ENCODE measurements around the gene MYLK3.

GRCh38 chr16:46748775-46749705 lies 896 bp upstream of the MYLK3 start:
- no peak for TF ChIP-seq POLR2A (IDR thresholded peaks at IDR 0.05)
- TF ChIP-seq CTCF (IDR thresholded peaks at IDR 0.05) = no peak
